Endothelial cell (in vitro differentiated cells): ENCODE measurements around the gene CSNK2A2. TPM values are rescaled to one million over a fixed set of nuclear protein-coding genes. Genes with fewer than 3 reads are reported as not detected.

ENCODE experiments used
- DNase-seq: peaks from one replicate; pipeline ENCODE4 v3.0.0; 2021; ENCODE audit warnings: low spot score
- H3K27ac Mint-ChIP-seq: one replicate; pipeline ENCODE4 v1.8.0; 2021; ENCODE audit warnings: mixed read lengths, inconsistent platforms; ENCODE audit not compliant: unreplicated experiment
- H3K27me3 Mint-ChIP-seq: one replicate; pipeline ENCODE4 v1.8.0; 2021; ENCODE audit warnings: mild to moderate bottlenecking, moderate library complexity, mixed read lengths, inconsistent platforms; ENCODE audit not compliant: unreplicated experiment
- H3K36me3 Mint-ChIP-seq: one replicate; pipeline ENCODE4 v1.8.0; 2021; ENCODE audit warnings: mild to moderate bottlenecking, low read depth, mixed read lengths, inconsistent platforms; ENCODE audit not compliant: unreplicated experiment
- H3K4me1 Mint-ChIP-seq: one replicate; pipeline ENCODE4 v1.8.0; 2021; ENCODE audit warnings: mild to moderate bottlenecking, mixed read lengths, inconsistent platforms; ENCODE audit not compliant: unreplicated experiment
- H3K4me3 Mint-ChIP-seq: one replicate; pipeline ENCODE4 v1.8.0; 2021; ENCODE audit warnings: mild to moderate bottlenecking, mixed read lengths, inconsistent platforms; ENCODE audit not compliant: unreplicated experiment
- H3K9me3 Mint-ChIP-seq: one replicate; pipeline ENCODE4 v1.8.0; 2021; ENCODE audit warnings: mixed read lengths, inconsistent platforms; ENCODE audit not compliant: unreplicated experiment
- long read RNA-seq: library from polyadenylated mRNA; unstranded; transcript quantifications from one replicate; pipeline ENCODE4 v2.0.0, GENCODE V29; 2020; ENCODE audit not compliant: unreplicated experiment
- total RNA-seq: library from RNA; stranded (reverse); fragmentation: NEBNext Ultra II Directional; extraction: Animal tissue kit (Norgen Biotek cat#: 25700); gene quantifications from one replicate; pipeline ENCODE4 v1.2.1, GENCODE V29; 2021; ENCODE audit not compliant: unreplicated experiment
- TF ChIP-seq, protein P1 (sequence below): fragments of 200-600 bp; sonication (generic); IDR thresholded peaks from one replicate; pipeline ENCODE4 v1.5.0; 2021; ENCODE audit warnings: antibody characterized with exemption; ENCODE audit not compliant: unreplicated experiment

CSNK2A2 gene
- 149 TPM for total RNA-seq
- long read RNA-seq, partial matches to known transcripts: 1 of 20 reads
- long read RNA-seq, other reads (novel, unspliced or antisense): 19 of 20 reads

DNA sequence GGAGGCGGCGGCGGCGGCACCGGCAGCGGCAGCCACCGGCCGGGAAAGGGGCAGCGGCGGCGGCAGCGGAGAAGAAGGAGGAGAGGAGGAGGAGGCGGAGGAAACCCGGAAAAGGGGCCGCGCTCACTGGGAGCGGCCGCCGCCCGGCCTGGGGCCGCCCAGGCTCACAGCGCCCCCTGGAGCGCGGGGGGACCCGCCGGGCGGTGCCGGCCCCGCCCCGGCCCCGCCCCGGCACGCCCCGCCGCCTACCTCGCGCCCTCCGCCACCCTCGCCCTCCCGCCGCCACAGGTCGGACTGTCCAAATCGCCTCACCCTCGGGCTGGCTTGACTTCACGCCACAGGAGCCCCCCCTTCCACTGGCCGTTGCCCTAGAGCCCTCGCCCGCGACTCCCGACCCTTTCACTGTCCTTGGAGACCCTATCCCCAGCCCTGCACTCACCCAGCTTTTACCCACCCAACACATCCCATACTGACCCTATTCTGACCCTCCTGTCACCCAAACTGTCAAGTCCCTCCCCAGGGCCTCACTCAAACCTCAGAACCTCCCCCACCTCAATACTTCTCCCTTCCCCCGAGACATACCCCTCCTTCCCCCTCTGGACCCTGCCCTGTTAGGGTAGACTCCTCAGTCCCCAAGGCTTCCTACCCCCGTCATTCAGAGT lies at the start of gene CSNK2A2:
TSS of gene CSNK2A2 (minus strand) at position 85 of the 662 bp plus-strand sequence. CDS start 370 bp downstream, outside the sequence.
- peaks cover 14% of the 10 kb centered on the region for H3K36me3 Mint-ChIP-seq
- peaks cover 6% of the 10 kb centered on the region for H3K27me3 Mint-ChIP-seq
- peak within 1 kb of the TSS; percentile 49 for H3K27ac Mint-ChIP-seq
- H3K4me1 Mint-ChIP-seq: peaks cover 17% of the 10 kb centered on the region
- peak within 1 kb of the TSS; percentile 92 for H3K4me3 Mint-ChIP-seq
- no peaks in the 10 kb centered on the region for H3K9me3 Mint-ChIP-seq
- TF ChIP-seq, protein P1, sequence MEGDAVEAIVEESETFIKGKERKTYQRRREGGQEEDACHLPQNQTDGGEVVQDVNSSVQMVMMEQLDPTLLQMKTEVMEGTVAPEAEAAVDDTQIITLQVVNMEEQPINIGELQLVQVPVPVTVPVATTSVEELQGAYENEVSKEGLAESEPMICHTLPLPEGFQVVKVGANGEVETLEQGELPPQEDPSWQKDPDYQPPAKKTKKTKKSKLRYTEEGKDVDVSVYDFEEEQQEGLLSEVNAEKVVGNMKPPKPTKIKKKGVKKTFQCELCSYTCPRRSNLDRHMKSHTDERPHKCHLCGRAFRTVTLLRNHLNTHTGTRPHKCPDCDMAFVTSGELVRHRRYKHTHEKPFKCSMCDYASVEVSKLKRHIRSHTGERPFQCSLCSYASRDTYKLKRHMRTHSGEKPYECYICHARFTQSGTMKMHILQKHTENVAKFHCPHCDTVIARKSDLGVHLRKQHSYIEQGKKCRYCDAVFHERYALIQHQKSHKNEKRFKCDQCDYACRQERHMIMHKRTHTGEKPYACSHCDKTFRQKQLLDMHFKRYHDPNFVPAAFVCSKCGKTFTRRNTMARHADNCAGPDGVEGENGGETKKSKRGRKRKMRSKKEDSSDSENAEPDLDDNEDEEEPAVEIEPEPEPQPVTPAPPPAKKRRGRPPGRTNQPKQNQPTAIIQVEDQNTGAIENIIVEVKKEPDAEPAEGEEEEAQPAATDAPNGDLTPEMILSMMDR: no peak
- DNase-seq: peak; percentile 74

DNA sequence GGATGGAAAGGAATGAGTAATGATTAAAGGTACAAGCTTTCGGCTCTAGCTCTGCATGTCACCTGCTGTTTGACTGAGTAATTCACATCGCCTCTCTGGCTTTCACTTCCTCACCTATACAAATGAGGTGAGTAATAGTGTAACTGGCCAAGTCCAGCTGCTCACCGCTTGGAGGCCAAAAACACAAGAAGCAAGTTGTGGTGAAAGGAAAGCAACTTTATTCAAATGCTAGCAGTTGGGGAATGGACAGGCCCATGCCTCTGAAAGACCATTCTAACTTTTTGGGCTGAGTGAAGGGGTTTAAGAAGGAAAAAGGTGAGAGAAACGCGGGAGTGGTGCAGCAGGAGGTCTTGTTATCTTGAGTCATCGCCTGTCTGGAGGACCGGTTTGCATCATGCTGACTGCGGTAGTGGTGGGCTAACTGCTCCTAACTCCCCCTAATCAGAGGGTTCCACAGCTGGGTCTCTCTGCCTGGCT lies 45.7 kb upstream of the CSNK2A2 start:
- Mint-ChIP-seq H3K27ac (no peak overlapping the region), H3K4me1 (no peaks in the 10 kb centered on the region), H3K36me3 (no peaks in the 10 kb centered on the region), H3K9me3 (no peaks in the 10 kb centered on the region), H3K27me3 (peaks cover under 1% of the 10 kb centered on the region), H3K4me3 (no peak overlapping the region)
- DNase-seq: no peak
- TF ChIP-seq, protein P1: no peak

GRCh38 chr16:58236831-58237230 lies 38.9 kb upstream of the CSNK2A2 start:
- Mint-ChIP-seq H3K4me1 (peaks cover 13% of the 10 kb centered on the region), H3K36me3 (no peaks in the 10 kb centered on the region), H3K4me3 (peak overlapping the region; percentile 92), H3K27ac (no peak overlapping the region), H3K9me3 (no peaks in the 10 kb centered on the region), H3K27me3 (peaks cover 3% of the 10 kb centered on the region)
- TF ChIP-seq, protein P1: no peak
- DNase-seq: no peak

- peak overlapping the region; percentile 92 for H3K4me3 Mint-ChIP-seq
- TF ChIP-seq, protein P1: no peak
Observed at GRCh38 chr16:58236231-58236690, 38.4 kb upstream of the CSNK2A2 start.

GRCh38 chr16:58235663-58236062 lies 37.8 kb upstream of the CSNK2A2 start:
- Mint-ChIP-seq H3K4me3 (peak overlapping the region; percentile 92), H3K36me3 (no peaks in the 10 kb centered on the region), H3K9me3 (no peaks in the 10 kb centered on the region), H3K4me1 (peaks cover 13% of the 10 kb centered on the region), H3K27me3 (peaks cover 3% of the 10 kb centered on the region), H3K27ac (no peak overlapping the region)
- TF ChIP-seq, protein P1: no peak
- DNase-seq: no peak

More at GRCh38 chr16:58236231-58236690, 38.4 kb upstream of the CSNK2A2 start:
- peak; percentile 71 for DNase-seq
- Mint-ChIP-seq H3K27me3 (peaks cover 3% of the 10 kb centered on the region), H3K27ac (no peak overlapping the region), H3K9me3 (no peaks in the 10 kb centered on the region), H3K36me3 (no peaks in the 10 kb centered on the region), H3K4me1 (peaks cover 13% of the 10 kb centered on the region)
